Stomach (tissue), 4 donors: ENCODE data around the gene TBCD.

Experiments
- EP300 ChIP-seq: sonication (generic); formaldehyde crosslinking; IDR thresholded peaks from one replicate; pipeline ENCODE4 v1.6.1; 2017; ENCODE audit warnings: antibody characterized with exemption
- POLR2A ChIP-seq, 4 donors: fragments of 450-650 bp; IDR thresholded peaks; one replicate each; pipeline ENCODE4 v1.6.1; 2016; ENCODE audit warnings: antibody characterized with exemption in 4 of 4, control low read depth in 2 of 4, mild to moderate bottlenecking in 1 of 4, moderate library complexity in 1 of 4
- POLR2AphosphoS5 ChIP-seq, 3 donors: sonication (generic); formaldehyde crosslinking; IDR thresholded peaks; one replicate each; pipeline ENCODE4 v1.6.1; 2016; ENCODE audit warnings: antibody characterized with exemption in 3 of 3
- TF ChIP-seq, protein P1 (sequence below), 7 experiments: fragments of 450-650 bp in 4 of 7; fragments of 200-600 bp in 3 of 7; sonication (generic) in 3 of 7; IDR thresholded peaks; one replicate each; pipeline ENCODE4 v1.5.1; 2016 to 2019; ENCODE audit warnings: antibody characterized with exemption in 7 of 7, control low read depth in 2 of 7, mild to moderate bottlenecking in 1 of 7

- TF ChIP-seq POLR2AphosphoS5 (IDR thresholded peaks at IDR 0.05) (peak; percentile 11 to 71 (median 59)), POLR2A (IDR thresholded peaks at IDR 0.05) (no peak), EP300 (no peak)
- TF ChIP-seq, protein P1, sequence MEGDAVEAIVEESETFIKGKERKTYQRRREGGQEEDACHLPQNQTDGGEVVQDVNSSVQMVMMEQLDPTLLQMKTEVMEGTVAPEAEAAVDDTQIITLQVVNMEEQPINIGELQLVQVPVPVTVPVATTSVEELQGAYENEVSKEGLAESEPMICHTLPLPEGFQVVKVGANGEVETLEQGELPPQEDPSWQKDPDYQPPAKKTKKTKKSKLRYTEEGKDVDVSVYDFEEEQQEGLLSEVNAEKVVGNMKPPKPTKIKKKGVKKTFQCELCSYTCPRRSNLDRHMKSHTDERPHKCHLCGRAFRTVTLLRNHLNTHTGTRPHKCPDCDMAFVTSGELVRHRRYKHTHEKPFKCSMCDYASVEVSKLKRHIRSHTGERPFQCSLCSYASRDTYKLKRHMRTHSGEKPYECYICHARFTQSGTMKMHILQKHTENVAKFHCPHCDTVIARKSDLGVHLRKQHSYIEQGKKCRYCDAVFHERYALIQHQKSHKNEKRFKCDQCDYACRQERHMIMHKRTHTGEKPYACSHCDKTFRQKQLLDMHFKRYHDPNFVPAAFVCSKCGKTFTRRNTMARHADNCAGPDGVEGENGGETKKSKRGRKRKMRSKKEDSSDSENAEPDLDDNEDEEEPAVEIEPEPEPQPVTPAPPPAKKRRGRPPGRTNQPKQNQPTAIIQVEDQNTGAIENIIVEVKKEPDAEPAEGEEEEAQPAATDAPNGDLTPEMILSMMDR (IDR thresholded peaks at IDR 0.05) = no peak
Observed at GRCh38 chr17:82804442-82805191, 52.8 kb downstream of the TBCD start.
